NCI-H526 treated with DMSO at 0.1 percent for 48 hours (cell line): ENCODE results near the gene DUSP19.

Experiments used
- DNase-seq: peaks from one replicate; lab custom pipeline; 2025; lab: John Stamatoyannopoulos, UW

Gene DUSP19

GRCh38 chr2:183125659-183126341, 47.3 kb downstream of the DUSP19 start:
- no peak for DNase-seq

GRCh38 chr2:183126635-183127034, 48.1 kb downstream of the DUSP19 start:
- DNase-seq, result no peak

GRCh38 chr2:183134016-183134415, 55.5 kb downstream of the DUSP19 start:
- DNase-seq, result no peak

GRCh38 chr2:183148955-183149354, 70.4 kb downstream of the DUSP19 start:
- no peak for DNase-seq

GRCh38 chr2:183149489-183149888, 70.9 kb downstream of the DUSP19 start:
- no peak for DNase-seq
